HepG2 (cell line): Measurements from ENCODE around the gene TMEM121. TPM values are rescaled to one million over a fixed set of nuclear protein-coding genes. Genes with fewer than 3 reads are reported as not detected.

Experiments used
- ATF5 ChIP-seq: sonication (generic); formaldehyde crosslinking; IDR thresholded peaks from 2 replicates; pipeline ENCODE4 v1.4.0; 2020; ENCODE audit warnings: mild to moderate bottlenecking, low read depth, missing genetic modification reagents
- FOXA3 ChIP-seq: IDR thresholded peaks from 2 replicates; pipeline ENCODE4 v1.6.1; 2016; ENCODE audit warnings: missing genetic modification reagents, missing compliant biosample characterization
- GPN1 ChIP-seq: sonication (generic); formaldehyde crosslinking; IDR thresholded peaks from 2 replicates; pipeline ENCODE4 v1.5.1; 2020; ENCODE audit warnings: missing genetic modification reagents, borderline replicate concordance
- HMG20B ChIP-seq: conservative IDR thresholded peaks from 2 replicates; pipeline ENCODE4 v1.6.1; 2016; ENCODE audit warnings: missing genetic modification reagents, missing compliant biosample characterization
- HNRNPL ChIP-seq: fragments of 200-400 bp; formaldehyde crosslinking; IDR thresholded peaks from 2 replicates; pipeline ENCODE4 v1.6.1; 2017; ENCODE audit warnings: mild to moderate bottlenecking, low read depth, low read length
- IRF2 ChIP-seq: IDR thresholded peaks from 2 replicates; pipeline ENCODE4 v1.6.1; 2018; ENCODE audit warnings: missing genetic modification reagents, missing compliant biosample characterization
- KDM2A ChIP-seq: sonication (generic); formaldehyde crosslinking; IDR thresholded peaks from 2 replicates; pipeline ENCODE4 v1.4.0; 2020; ENCODE audit warnings: low read depth, missing genetic modification reagents, borderline replicate concordance
- KLF11 ChIP-seq: IDR thresholded peaks from 2 replicates; pipeline ENCODE4 v1.6.1; 2016; ENCODE audit warnings: missing compliant biosample characterization
- KLF15 ChIP-seq: sonication (generic); formaldehyde crosslinking; IDR thresholded peaks from 2 replicates; pipeline ENCODE4 v1.8.1; 2023; ENCODE audit warnings: borderline replicate concordance, mild to moderate bottlenecking, inconsistent platforms, missing genetic modification reagents, mixed read lengths
- RAD21 ChIP-seq: fragments of 450-650 bp; formaldehyde crosslinking; IDR thresholded peaks from 2 replicates; pipeline ENCODE4 v1.5.0; 2020; ENCODE audit warnings: mild to moderate bottlenecking
- RARA ChIP-seq: IDR thresholded peaks from 2 replicates; pipeline ENCODE4 v1.6.1; 2016; ENCODE audit warnings: missing genetic modification reagents, missing compliant biosample characterization
- RFX5 ChIP-seq: IDR thresholded peaks from 2 replicates; pipeline ENCODE4 v1.6.1; 2011; ENCODE audit warnings: low read depth, low read length, improper control_type of control experiment
- RORA ChIP-seq: sonication (generic); formaldehyde crosslinking; IDR thresholded peaks from 2 replicates; pipeline ENCODE4 v1.5.0; 2020; ENCODE audit warnings: mild to moderate bottlenecking, missing genetic modification reagents, moderate library complexity
- SIX1 ChIP-seq: sonication (generic); formaldehyde crosslinking; IDR thresholded peaks from 2 replicates; pipeline ENCODE4 v1.4.0; 2020; ENCODE audit warnings: missing genetic modification reagents, borderline replicate concordance
- TEAD2 ChIP-seq: sonication (generic); formaldehyde crosslinking; IDR thresholded peaks from 2 replicates; pipeline ENCODE4 v1.9.0; 2021; ENCODE audit warnings: missing genetic modification reagents
- THAP7 ChIP-seq: sonication (generic); formaldehyde crosslinking; IDR thresholded peaks from 2 replicates; pipeline ENCODE4 v1.8.1; 2023; ENCODE audit warnings: mild to moderate bottlenecking, missing genetic modification reagents
- THRA ChIP-seq: sonication (generic); formaldehyde crosslinking; IDR thresholded peaks from 2 replicates; pipeline ENCODE4 v1.4.0; 2020; ENCODE audit warnings: missing genetic modification reagents, borderline replicate concordance
- YEATS4 ChIP-seq: sonication (generic); formaldehyde crosslinking; IDR thresholded peaks from 2 replicates; pipeline ENCODE4 v1.4.0; 2020; ENCODE audit warnings: missing genetic modification reagents, borderline replicate concordance
- ZNF281 ChIP-seq: sonication (generic); formaldehyde crosslinking; IDR thresholded peaks from 2 replicates; pipeline ENCODE4 v1.4.0; 2020; ENCODE audit warnings: missing genetic modification reagents, borderline replicate concordance
- ZNF34 ChIP-seq: sonication (generic); formaldehyde crosslinking; IDR thresholded peaks from 2 replicates; pipeline ENCODE4 v1.4.0; 2020; ENCODE audit warnings: mild to moderate bottlenecking, missing genetic modification reagents, borderline replicate concordance
- ZNF44 ChIP-seq: sonication (generic); formaldehyde crosslinking; IDR thresholded peaks from 2 replicates; pipeline ENCODE4 v1.5.1; 2020; ENCODE audit warnings: mild to moderate bottlenecking, missing genetic modification reagents
- ZNF441 ChIP-seq: sonication (generic); formaldehyde crosslinking; IDR thresholded peaks from 2 replicates; pipeline ENCODE4 v1.7.0; 2021; ENCODE audit warnings: missing genetic modification reagents, borderline replicate concordance
- ZNF678 ChIP-seq: sonication (generic); formaldehyde crosslinking; IDR thresholded peaks from 2 replicates; pipeline ENCODE4 v1.4.0; 2020; ENCODE audit warnings: mild to moderate bottlenecking, missing genetic modification reagents
- ZNF788 ChIP-seq: sonication (generic); formaldehyde crosslinking; IDR thresholded peaks from 2 replicates; pipeline ENCODE4 v1.5.0; 2020; ENCODE audit warnings: mild to moderate bottlenecking, missing genetic modification reagents, borderline replicate concordance
- ZNF850 ChIP-seq: sonication (generic); formaldehyde crosslinking; conservative IDR thresholded peaks from 2 replicates; pipeline ENCODE4 v1.9.0; 2021; ENCODE audit warnings: mild to moderate bottlenecking, missing genetic modification reagents
- ZNF891 ChIP-seq: sonication (generic); formaldehyde crosslinking; IDR thresholded peaks from 2 replicates; pipeline ENCODE4 v1.5.0; 2020; ENCODE audit warnings: mild to moderate bottlenecking, missing genetic modification reagents
- ZSCAN30 ChIP-seq: sonication (generic); formaldehyde crosslinking; IDR thresholded peaks from 2 replicates; pipeline ENCODE4 v1.5.0; 2020; ENCODE audit warnings: mild to moderate bottlenecking, missing genetic modification reagents
- polyA plus RNA-seq, 8 experiments: library from polyadenylated mRNA; depleted of rRNA in 3 of 8; stranded (reverse) in 7 of 8; unstranded in 1 of 8; fragments of >200 nt; fragmentation: Illumina TruSeq in 4 of 8; extraction: Trizol in 4 of 8; gene quantifications; 2 replicates each; pipeline versions ENCODE4 v1.2.1 to v1.2.3, GENCODE V29; 2011 to 2016; ENCODE audit warnings: low read depth in 4 of 8, missing spikeins in 1 of 8, mixed read lengths in 1 of 8; ENCODE audit not compliant: insufficient read depth in 1 of 8
- total RNA-seq, 5 experiments: library from RNA; depleted of rRNA; stranded (reverse); fragments of >200 nt; fragmentation: Illumina TruSeq; extraction: Trizol; gene quantifications; 2 replicates each; pipeline ENCODE4 v1.2.3, GENCODE V29; 2016; ENCODE audit warnings: low read depth in 1 of 5

TMEM121 gene
- total and polyA plus RNA-seq, 2 of the 13 experiments (the other 11 are each of a cell fraction or from before 2014, with no cell fraction given): 6.6 to 19.0 TPM

- TF ChIP-seq TEAD2 (CRISPR knock-in tag) (no peak), FOXA3 (CRISPR knock-in tag) (peak; percentile 48; the same call in 1 of the 2 replicates), ZNF44 (CRISPR knock-in tag) (no peak), HMG20B (CRISPR knock-in tag) (no peak), THAP7 (CRISPR knock-in tag) (no peak), HNRNPL (peak; percentile 87), ZNF441 (CRISPR knock-in tag) (no peak), RAD21 (0 out of 2 replicates have a peak, but pooled peaks have one; percentile 16), RARA (CRISPR knock-in tag) (no peak), THRA (CRISPR knock-in tag) (no peak), KLF11 (CRISPR knock-in tag) (no peak), KDM2A (CRISPR knock-in tag) (peak; percentile 55; the same call in 1 of the 2 replicates), RORA (CRISPR knock-in tag) (no peak), IRF2 (0 out of 2 replicates have a peak, but pooled peaks have one; percentile 18), YEATS4 (no peak), RFX5 (peak; percentile 35; the same call in 1 of the 2 replicates), ZNF34 (CRISPR knock-in tag) (no peak), ZNF850 (CRISPR knock-in tag) (no peak), ZNF788 (CRISPR knock-in tag) (0 out of 2 replicates have a peak, but pooled peaks have one; percentile 24), ZNF281 (no peak), ZNF678 (no peak), ATF5 (CRISPR knock-in tag) (no peak), KLF15 (CRISPR knock-in tag) (no peak), GPN1 (no peak), SIX1 (no peak), ZNF891 (CRISPR knock-in tag) (no peak), ZSCAN30 (CRISPR knock-in tag) (no peak)
Measured at GRCh38 chr14:105481886-105482457, 44.4 kb upstream of the TMEM121 start (continued).
